COLO668 (cell line): ENCODE data around the gene FADS2.
"Not testable (repeated sequence)": the region's sequence is repeated elsewhere in the genome, so short reads cannot be mapped to it uniquely, and the experiment has no call there.

Source experiments
- DNase-seq: peaks from one replicate; lab custom pipeline; 2025; ENCODE audit not compliant: unreplicated experiment; lab: John Stamatoyannopoulos, UW

FADS2 gene

DNA sequence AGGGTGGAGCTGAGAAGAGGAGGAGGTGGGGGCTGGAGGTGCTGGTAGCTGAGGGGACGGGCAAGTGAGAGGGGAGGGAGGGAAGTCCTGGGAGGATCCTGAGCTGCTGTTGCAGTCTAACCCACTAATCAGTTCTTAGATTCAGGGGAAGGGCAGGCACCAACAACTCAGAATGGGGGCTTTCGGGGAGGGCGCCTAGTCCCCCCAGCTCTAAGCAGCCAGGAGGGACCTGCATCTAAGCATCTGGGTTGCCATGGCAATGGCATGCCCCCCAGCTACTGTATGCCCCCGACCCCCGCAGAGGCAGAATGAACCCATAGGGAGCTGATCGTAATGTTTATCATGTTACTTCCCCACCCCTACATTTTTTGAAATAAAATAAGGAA lies 38.9 kb downstream of the FADS2 start:
- no peak for DNase-seq

DNA sequence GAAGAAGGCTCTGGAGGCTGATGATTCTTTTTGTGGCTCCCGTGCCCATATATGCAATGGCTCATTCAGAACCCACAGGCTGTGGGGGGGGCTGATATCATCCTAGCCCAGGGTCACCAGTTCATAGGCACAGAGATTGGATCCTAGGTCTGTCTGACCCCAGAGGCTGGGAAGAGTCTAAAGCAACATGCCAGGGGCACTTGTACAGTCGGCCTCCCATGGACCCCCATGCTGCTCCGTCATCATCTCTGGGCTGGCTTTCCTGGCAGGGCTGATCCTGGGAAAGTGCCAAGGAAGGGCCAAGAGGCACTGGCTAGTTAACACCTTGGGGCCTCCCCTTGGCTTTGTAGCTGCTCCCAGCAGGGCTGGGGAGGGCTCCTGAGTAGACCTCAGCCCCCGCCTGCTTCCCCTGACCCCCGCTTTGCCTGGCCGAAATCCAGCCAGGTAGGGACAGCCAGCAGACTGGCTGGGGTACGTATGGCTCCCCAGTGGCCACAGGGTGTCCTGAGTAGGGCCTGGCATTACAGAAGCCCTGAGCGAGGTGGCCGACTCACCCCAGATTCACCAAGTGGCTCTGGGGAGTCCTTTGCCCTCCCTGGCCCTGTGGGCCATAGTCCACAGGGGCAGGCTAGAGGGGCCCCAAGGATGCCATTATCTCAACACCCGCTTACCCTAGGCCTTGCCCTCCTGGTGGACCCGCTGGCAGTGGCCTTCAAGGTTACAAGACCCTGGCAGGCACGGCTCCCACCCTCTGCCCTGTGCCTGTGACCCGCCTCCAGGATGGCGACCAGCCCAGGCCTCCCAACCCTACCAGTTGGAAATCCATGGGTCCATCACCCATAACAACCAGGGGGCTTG lies 40.7 kb downstream of the FADS2 start:
- no peak for DNase-seq

DNA sequence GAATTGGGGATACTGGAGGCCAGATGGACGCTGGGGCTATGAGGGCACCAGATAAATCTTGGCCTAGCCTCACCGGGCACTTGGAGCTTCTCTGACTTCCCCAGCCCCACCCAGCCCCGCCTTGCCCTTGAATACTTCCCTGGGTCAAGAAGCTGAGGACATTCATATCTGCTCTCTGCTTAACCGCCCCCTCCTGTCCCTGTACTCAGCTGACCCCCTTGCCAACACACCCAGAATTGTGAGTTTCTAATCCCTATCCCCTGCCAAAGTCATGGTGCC lies 41.3 kb downstream of the FADS2 start:
- no peak for DNase-seq

DNA sequence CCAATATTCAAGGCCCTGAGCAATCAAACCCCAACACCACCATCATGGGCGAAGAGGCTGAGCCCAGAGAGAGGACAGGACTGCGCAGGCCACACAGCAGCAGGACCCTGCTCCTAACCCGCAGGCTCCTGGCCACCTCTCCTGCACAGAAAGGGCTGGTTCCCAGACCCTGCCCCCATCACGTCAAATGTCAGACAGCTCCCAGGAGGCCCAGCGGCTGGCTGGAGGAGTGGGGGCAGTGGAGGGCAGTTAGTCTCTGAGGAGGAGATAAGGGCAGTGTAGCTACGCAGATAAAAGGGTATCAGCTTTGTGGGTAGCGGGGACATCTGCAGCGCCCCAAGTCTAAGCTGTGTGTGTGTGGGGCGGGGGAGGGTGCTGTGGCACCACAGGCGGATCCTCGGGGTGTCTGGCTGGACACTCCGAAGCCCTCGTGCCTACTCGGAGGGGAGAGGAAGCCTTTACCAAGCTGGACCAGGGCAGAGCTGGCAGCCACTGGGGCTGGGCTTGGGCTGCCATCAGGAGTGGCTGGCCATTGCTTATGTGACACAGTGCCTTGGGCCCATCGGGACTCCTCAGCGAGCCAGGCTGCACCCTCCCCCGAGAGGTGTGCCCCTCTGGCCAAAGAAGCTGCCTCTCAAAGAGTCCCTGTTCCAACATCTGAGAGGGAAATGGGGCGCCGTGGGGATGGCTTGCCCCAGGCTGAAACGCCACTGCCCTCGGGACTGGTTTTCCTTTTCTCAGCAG lies 41.8 kb downstream of the FADS2 start:
- no peak for DNase-seq

DNA sequence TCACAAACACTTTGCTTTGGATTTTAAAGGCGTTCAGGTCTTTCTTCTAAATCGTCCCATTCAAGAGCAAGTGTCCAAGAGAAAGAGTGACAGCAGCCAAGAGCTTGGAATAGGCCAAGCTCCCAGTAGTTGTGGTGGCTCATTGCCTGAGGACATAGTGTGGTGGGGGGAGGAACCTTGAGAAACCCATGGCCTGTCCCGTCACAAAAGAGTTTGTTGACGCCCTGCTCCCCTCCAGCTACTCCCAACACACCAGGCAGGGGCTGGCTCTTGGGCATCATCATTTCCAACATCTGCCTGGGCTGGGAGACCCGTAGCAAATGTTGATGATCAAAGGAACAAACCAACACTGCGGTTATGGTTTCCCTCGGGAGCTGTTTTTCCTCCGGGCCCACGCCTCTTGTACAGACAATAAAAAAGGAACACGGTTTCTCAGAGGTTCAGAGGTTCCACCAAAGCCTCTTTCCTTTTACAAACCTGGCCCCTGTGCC lies 42.5 kb downstream of the FADS2 start:
- DNase-seq: no peak

DNA sequence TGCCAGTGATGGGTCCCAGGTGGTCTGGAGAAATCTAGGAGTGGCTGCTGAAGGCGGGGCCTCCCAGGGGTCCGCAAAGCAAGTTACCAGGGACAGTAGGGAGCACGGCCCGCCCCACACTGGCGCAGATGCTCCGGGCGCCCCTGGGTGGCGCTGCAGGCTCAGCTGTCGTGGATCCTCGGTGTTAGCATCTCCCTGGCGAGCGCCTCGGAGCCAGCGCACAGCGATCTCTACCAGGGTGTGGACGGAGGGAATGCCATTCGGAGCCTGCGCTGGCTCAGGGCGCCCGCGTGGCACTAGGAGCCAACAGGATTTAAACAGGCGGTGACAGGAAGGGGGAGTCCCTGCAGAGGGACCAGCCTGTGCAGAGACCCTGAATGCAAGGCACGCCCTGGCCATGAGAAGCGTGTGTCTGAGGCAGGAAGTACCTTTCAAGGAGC lies 43.1 kb downstream of the FADS2 start:
- peak; percentile 61 for DNase-seq

DNA sequence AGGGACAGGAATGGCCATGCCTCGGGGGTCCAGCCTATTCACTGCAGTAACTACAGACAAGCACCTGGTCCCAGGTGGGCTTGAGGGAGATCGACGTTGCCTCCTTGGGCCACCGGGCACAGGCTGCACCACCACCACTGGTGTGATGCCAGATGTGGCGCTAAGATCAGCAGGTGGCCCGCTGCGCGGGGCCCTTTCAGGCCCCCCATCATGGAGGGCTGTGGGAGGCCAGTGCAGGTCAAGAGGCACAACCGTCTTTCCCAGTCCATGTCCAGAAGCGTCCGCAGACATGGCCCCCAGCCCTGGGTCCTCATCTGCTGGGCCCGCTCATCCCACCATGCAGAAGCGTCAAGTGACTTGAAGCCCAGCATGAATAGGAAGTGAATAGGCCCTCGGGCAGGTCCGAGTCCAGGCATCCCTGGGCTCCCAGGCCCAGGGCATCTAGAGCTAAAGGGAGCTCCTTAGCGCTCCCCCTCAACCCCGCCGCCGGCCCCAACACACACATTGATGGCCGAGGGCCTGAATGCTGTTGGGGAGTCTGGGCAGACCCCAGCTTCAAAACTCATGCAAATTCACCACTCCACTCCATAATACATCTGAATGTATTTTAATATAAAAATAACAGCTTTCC lies 45.0 kb downstream of the FADS2 start:
- DNase-seq: no peak

DNA sequence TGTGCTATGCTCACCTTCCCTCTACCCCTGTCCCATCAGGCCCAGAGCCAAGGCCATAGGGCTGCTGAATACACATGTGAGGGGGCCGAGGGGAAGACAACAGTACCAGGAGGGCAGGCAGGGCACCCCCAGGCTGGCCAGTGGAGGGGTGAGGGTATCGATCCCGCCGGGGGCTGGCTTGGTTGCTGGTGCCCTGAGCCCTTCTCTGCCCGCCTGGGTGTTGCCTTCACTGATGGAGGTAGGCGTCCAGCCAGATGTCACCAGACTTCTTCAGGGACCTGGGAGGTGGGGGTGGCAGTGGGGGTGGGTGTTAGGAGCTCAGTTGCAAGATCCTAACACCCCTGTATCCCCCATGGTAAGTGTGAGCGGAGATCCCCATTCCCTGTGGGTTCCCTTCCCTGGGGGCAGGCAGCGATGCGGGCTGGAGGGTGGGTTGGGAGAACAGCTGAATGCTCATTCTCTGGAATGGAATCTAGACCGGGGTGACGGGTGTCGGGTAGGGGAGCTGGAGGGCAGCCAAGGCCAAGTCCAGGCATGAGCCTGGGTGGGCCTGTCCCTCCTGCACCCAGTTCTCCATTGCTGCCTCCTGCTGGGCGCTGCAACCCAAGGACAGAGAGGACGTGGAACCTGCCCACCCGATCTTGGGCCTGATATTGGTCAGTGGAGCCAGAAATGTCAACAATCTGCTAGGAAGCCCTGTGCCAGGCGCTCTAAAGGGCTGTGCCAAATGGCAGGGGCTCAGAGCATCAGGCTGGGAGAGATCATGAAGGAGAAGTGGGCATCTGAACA lies 45.7 kb downstream of the FADS2 start:
- DNase-seq: no peak

DNA sequence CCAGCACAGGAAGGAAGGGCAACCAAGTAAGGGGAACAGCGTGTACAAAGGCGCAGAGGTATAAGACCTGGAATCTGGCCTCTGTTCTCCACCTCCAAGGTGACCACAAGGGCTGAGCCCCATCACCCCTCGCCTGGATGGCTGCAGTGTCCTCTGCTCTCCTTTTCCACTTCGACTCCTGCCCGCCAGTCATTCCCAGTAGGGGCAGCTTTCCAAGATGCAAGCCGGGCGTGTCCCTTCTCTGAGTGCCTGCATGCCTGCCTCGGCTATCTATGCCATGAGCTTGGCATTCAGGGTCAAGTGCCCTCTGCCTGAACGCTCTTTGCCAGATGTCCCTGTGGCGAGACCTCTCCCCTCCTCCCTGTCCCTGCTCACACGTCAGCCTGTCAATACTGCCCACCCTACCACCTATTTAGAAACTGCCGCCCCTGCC lies 46.3 kb downstream of the FADS2 start:
- no peak for DNase-seq

DNA sequence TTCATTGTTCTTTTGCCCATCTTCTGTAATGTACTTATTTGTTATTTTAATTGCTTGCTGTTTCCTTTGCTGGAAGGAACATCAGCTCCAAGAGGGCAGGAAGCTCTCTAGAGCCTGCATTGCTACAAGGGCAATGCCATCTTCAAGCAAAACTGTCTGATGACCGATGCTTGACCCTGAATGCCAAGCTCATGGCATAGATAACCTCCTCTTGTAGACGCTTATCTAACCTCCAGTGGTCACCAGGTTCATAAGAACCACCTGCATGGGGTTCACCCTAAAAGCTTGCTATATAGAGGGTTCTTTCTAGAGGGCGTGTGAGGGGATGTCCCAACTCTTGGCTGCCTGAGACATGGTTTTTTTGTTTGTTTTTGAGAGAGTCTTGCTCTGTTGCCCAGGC lies 46.8 kb downstream of the FADS2 start:
- DNase-seq: no peak

DNA sequence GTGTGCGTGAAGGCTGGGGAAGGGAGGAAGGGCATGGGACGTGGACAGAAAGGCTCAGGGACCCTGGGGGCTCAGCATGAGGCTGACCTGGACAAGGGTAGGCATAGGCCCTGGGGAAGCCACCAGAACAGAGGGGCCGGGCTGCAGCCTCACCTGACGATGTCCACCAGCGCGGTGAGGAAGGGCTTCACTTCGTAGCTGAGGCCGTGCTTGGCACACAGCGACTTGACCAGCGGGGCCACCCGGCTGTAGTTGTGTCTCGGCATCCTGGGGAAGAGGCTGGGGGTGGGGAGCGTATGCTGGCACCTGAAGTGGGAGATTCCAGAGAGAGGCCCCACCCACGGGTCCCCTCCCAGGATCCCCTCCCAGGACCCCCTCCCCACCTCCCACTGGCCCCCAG lies 47.6 kb downstream of the FADS2 start:
- DNase-seq: no peak

DNA sequence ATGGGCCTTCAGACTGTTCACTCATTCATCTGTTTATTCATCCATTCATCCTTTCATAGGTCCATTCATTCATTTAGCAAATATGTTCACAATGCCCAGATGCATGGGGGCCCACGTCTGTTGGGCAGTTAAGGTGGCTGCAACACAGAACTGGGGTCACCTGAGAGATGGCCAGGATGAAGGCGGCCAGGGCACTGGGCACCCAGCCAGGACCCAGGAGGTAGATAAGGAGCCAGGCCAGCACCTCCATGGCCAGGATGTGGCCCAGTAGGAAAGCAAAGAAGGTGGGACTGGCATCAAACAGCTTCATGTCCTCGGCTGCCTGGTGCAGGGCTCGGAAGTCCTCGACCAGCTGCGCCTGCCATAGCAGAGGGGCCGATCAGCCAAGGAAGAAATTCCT lies 51.1 kb downstream of the FADS2 start:
- no peak for DNase-seq

DNA sequence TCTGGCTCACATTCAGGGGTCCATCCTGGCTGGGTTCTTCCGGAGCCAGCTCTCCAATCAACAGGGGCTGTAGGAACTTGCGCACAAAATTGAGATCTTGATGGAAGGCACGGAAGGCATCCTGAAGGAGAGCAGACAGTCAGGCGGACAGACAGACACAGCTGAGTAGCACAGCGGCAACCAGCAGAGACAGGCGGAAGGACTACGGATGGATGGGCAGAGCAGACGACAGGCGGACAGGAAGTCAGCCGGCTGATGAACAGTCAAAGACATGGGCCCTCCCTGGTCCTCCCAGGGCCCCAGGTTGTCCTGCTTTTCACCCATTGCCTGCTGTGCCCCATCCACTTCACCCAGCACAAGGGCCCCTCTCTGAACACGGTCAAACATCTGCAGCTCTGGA lies 51.9 kb downstream of the FADS2 start:
- no peak for DNase-seq

DNA sequence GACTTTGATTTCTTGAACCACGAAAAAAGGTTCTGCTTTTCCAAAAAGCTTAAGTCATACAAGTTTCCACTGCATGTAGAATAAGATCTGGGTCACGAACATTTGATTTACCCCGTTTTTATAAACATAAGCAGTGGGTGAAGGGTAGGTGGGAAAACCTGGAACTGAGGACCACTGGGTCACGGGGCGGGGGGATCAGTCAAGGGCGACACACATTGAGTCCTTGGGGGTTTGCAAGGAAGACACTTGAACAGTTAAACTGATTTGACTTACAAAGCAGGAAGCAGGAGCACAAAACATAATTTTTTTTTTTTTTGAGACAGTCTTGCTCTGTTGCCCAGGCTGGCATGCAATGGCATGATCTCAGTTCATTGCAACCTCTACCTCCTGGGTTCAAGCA lies 52.4 kb downstream of the FADS2 start:
- no peak for DNase-seq

DNA sequence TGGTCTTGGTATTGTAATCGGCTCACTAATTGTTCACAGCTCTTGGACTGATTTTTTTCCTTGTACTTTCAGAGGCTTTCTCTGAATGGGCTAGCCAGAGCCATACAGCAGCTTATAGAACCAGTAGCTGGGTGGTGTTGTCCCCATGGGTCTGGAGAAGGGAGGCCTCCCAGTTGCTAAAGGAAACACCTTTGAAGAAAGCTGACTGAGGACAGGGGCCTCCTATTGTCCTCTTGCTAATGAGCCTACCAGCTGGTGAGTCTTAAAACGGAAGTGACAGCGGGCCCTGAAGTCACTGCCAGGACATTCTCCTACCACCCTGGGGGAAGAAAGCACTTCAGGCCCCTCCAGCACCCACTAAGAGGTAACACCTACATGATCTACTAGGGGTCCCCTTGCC lies 53.3 kb downstream of the FADS2 start:
- no peak for DNase-seq

DNA sequence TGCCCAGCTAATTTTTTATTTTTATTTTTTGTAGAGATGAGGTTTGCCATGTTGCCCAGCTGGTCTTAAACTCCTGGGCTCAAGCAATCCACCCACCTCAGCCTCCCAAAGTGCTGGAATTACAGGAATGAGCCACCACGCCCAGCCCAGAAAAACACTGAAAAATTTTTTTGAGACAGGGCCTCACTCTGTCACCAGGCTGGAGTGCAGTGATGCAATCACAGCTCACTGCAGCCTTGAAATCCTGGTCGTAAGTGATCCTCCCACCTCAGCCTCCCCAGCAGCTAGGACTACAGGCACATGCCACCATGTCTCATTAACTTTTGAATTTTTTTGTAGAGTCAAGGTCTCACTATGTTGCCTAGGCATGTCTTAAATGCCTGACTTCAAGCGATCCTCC lies 54.2 kb downstream of the FADS2 start:
- DNase-seq: not testable (repeated sequence)

DNA sequence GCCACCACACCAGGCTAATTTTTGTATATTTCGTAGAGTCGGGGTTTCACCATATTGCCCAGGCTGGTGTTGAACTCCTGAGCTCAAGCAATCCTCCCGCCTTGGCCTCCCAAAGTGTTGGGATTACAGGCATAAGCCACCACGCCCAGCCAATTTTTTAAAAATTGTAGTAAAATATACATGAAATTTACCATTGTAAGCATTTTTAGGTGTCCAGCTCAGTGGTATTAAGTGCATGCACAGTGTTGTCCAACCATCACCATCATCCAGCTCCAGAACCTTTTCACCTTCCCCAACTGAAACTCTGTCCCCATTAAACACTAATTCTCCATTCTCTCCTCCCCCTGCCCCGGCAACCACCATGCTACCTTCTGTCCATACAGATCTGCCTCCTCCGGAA lies 54.8 kb downstream of the FADS2 start:
- no peak for DNase-seq

DNA sequence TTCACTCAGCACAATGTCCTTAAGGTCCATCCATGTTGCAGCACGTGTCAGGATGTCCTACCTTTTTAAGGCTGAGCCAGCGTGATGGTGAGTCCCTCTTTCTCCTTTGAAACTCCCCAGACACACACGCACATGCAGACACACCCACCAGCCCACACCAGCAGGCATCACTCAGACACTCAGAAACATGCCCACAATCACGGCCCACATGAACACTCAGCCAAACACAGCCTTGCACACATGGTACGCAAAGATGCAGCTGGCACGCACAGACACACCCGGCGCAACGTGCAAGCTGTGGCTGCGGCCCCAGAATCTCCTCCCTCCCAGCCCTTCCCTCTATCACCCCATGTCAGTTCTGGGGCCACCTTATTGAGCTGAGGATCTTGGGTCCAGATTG lies 55.2 kb downstream of the FADS2 start:
- DNase-seq: no peak

DNA sequence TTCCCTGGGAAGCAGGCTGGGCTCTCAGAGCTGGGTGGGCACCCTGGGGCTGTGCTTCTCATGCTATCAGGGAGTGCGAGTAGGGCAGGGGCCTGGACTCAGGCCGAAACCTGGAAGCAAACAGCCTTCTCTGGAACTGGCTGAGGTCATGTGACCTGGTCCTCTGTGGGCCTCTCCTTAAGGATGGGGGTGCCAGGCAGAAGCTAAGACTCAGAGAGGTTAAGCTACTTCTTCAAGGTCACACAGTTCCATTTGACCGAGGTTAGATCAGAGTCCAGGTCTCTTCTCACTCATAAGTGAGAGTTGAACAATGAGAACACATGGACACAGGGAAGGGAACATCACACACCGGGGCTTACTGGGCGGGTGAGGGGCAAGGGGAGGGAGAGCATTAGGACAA lies 55.8 kb downstream of the FADS2 start:
- no peak for DNase-seq

DNA sequence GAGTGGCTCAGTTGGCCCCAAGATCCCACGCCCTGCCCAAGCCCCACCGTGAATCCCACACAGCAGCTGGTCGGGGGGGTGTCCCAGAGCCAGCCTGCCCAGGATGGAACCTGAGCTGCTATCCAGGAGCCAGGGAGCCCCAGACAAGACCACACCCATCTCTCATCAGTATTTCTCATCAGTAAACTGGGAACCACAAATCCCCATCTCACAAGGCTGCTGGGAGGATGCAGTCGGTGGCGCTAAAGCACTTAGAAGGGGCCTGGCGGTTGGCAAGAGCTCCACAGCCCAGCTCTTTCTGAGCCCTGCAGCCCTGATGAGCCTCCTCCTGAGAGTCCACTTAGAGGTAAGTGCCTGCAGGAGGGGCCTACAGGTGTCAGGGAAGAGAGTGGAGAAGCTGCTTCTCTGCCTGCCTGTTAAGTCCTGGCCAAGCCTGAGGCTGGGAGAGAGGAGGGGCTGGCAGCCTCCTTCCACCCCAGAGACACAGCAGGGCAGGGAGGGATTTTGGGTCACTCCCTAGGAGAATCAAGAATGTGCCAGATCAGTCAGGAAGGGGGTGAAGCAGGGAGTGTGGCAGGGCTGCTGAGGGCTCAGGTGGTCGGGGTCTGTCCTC lies 57.2 kb downstream of the FADS2 start:
- no peak for DNase-seq
